ENCODE measurements around the gene ZDHHC3.

DNA sequence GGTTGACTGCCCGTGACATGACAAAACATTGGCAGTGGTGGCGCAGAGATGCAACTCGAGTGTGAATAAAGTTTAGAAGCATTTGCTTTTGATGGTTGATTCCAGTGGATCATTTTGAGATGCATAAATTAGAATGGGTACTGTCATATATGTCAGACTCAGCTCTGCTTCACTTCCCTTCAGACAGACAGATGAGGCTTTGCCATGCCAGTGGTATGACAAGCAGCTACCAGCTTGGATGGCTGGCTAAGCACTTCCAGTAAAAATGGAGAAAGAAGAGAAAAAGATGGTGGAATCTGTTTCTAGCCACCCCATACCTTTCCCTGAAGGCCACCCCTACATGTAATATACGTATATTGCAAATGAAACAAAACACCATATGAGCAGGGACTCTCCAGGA is 36.6 kb upstream of the ZDHHC3 start:
- TF ChIP-seq, protein P1, sequence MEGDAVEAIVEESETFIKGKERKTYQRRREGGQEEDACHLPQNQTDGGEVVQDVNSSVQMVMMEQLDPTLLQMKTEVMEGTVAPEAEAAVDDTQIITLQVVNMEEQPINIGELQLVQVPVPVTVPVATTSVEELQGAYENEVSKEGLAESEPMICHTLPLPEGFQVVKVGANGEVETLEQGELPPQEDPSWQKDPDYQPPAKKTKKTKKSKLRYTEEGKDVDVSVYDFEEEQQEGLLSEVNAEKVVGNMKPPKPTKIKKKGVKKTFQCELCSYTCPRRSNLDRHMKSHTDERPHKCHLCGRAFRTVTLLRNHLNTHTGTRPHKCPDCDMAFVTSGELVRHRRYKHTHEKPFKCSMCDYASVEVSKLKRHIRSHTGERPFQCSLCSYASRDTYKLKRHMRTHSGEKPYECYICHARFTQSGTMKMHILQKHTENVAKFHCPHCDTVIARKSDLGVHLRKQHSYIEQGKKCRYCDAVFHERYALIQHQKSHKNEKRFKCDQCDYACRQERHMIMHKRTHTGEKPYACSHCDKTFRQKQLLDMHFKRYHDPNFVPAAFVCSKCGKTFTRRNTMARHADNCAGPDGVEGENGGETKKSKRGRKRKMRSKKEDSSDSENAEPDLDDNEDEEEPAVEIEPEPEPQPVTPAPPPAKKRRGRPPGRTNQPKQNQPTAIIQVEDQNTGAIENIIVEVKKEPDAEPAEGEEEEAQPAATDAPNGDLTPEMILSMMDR (IDR thresholded peaks at IDR 0.05) = no peak
- TF ChIP-seq POLR2AphosphoS5 (IDR thresholded peaks at IDR 0.05) = no peak
